ENCODE results near the gene GEN1.

GEN1 gene

GRCh38 chr2:17830053-17831034 lies 76.4 kb downstream of the GEN1 start:
- peak; percentile 83 for DNase-seq

GRCh38 chr2:17835516-17835915 lies 81.6 kb downstream of the GEN1 start:
- DNase-seq: no peak

All from right hindlimb (tissue), 1 donor.